GM21825 (cell line): Measurements from ENCODE around the gene FOLR2.
"Not testable (repeated sequence)": the region's sequence is repeated elsewhere in the genome, so short reads cannot be mapped to it uniquely, and the experiment has no call there.

Source experiments
- ATAC-seq: cut with Tn5 transposase; IDR thresholded peaks from one replicate; pipeline ENCODE4 v1.9.1; 2021; ENCODE audit warnings: mild to moderate bottlenecking, moderate library complexity; ENCODE audit not compliant: unreplicated experiment

FOLR2 gene

GRCh38 chr11:72204886-72205285 lies 11.7 kb upstream of the FOLR2 start:
- ATAC-seq = no peak

- not testable (repeated sequence) for ATAC-seq
Measured at GRCh38 chr11:72206794-72207193, 9.8 kb upstream of the FOLR2 start.

DNA sequence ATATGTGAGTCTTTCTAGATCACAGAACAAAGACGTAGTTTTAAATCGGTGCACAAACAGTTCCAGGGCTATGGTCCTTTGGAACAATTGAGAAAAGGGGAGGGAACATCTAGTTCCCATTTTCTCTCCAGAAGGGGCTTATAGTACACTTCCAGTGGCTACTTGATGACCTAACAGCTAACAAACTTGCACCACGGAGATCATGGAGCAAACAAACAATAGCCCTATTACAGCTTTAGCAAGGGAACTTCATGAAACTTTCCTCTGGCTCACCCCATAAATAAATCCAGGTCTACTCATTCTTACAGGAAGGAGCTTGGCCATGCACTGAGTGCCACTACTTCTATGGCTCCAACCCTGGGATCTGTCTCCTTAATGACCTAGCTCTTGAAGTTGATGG lies 8.3 kb upstream of the FOLR2 start:
- ATAC-seq = no peak

GRCh38 chr11:72209101-72209500 lies 7.5 kb upstream of the FOLR2 start:
- ATAC-seq = no peak

DNA sequence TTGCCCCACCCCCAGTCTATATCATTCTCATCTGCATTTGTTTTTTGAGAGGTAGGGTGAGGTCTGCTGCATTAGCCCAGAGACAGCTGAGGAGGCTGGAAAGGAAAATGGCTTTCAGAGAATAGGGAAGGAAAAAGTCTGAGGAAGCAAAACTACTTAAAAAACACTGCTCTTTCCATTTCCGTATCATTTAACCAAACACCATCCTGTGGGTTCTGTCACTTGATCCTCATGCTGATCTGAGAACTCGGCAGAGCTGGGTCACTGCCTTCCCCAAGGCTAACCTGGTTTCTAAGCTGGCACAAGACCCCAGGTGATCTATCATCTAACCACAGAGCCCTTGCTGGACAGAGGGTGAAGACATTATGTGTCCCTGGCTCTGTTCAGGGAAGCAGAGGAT lies 1.2 kb downstream of the FOLR2 start:
- ATAC-seq = no peak

GRCh38 chr11:72218251-72218745 lies 1.7 kb downstream of the FOLR2 start:
- ATAC-seq = no peak

DNA sequence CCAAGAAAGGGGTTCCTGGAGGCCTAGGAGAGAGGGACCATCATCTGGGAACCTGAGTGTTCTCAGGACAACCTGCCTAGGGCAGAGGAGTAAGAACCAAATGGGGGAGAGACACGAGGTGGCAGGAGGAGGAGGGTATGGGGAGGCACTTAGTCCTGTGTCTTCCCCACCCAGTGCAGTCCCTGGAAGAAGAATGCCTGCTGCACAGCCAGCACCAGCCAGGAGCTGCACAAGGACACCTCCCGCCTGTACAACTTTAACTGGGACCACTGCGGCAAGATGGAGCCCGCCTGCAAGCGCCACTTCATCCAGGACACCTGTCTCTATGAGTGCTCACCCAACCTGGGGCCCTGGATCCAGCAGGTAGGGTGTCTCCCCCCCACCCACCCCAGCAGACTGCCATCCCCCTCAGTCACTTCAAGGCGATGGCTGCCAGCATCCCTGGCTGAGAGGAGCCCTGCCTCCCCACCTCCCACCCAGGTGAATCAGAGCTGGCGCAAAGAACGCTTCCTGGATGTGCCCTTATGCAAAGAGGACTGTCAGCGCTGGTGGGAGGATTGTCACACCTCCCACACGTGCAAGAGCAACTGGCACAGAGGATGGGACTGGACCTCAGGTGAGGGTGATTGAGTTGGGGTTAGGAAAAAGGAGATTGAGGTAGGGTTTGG lies 4.2 kb downstream of the FOLR2 start:
- ATAC-seq = no peak

DNA sequence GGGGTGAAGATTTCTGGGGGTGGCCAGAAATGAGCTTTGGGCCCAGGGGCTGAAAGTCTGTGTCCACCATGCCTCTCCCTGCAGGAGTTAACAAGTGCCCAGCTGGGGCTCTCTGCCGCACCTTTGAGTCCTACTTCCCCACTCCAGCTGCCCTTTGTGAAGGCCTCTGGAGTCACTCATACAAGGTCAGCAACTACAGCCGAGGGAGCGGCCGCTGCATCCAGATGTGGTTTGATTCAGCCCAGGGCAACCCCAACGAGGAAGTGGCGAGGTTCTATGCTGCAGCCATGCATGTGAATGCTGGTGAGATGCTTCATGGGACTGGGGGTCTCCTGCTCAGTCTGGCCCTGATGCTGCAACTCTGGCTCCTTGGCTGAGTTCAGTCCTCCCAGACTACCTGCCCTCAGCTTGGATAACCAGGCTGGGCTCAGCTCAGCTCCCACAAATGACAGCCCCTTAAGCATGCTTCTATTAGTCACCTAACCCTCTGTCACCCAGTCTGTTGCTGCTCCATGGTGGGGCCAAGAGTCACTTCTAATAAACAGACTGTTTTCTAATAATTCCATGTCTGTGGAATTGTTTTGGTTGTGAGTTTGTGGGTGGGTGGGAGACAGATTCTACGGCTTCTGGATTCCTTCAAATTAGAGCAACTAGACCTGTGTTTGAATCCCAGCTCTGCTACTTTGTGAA lies 4.9 kb downstream of the FOLR2 start:
- ATAC-seq = no peak

DNA sequence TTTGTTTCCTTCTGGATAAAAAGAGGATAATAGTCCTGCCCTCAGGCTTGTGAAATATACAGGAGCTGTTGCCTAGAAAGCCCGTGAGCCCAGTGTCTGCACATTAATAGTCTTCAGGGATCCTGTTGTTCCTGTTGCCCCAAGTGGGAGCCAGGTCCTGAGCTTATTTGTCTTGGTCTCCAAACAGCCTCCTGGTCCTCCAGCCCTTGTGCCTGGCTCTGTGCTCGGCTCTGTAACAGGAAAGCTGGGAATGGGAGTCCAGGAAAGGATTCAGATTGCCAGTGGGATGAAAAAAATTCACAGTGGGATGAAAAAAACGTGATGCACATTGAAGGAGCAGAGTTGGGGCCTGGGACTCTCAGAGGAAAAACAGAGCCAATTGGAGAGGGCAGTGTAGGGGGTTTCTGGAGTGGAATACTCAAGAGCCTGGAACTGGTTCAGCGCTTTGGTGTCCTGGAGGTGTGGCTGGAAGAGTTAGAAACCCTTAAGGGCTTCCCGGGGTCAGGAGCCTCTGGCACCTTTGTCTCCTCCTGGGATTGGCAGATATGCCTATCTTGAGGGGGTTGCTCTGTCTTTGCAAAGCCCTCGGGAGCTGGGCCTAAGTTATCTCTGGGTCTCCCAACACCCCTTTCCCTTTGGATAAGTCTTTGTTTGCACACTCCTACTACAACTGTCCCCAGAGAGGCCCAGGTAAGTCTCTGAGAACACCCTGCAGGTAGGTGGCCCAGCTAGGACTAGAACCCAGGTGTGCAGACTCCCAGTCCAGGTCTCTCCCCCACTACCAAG lies 5.7 kb downstream of the FOLR2 start:
- no peak for ATAC-seq

GRCh38 chr11:72222907-72223614 lies 6.5 kb downstream of the FOLR2 start:
- peak; percentile 66 for ATAC-seq

- peak; percentile 41 for ATAC-seq
Measured at GRCh38 chr11:72223615-72224563, 7.3 kb downstream of the FOLR2 start.

GRCh38 chr11:72224564-72225410 lies 8.2 kb downstream of the FOLR2 start, which contains the start of gene INPPL1:
Gene INPPL1 (plus strand): TSS chr11:72224767. CDS start chr11:72224985, 218 bp downstream.
- ATAC-seq = no peak

- ATAC-seq = no peak
Measured at GRCh38 chr11:72225411-72225951, 8.9 kb downstream of the FOLR2 start.

DNA sequence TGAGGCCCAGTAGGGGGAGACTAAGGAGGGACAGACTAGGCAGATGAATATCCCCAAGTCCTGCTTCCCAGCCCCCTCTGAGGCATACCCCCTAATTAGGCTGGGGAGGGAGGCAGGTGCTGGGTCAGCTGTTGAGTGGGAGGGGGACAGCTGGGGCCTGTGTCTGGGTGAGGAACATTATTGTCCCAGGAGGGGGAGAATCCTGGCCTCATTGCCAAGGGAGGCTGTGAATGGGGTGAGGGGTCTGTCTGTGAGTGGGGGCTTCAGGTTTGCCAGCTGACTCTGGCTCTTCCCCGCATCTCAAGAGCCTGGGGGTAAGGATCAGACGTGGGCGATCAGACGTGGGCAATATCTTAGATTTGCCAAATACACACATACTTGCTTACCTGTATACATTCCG lies 10.1 kb downstream of the FOLR2 start:
- no peak for ATAC-seq

DNA sequence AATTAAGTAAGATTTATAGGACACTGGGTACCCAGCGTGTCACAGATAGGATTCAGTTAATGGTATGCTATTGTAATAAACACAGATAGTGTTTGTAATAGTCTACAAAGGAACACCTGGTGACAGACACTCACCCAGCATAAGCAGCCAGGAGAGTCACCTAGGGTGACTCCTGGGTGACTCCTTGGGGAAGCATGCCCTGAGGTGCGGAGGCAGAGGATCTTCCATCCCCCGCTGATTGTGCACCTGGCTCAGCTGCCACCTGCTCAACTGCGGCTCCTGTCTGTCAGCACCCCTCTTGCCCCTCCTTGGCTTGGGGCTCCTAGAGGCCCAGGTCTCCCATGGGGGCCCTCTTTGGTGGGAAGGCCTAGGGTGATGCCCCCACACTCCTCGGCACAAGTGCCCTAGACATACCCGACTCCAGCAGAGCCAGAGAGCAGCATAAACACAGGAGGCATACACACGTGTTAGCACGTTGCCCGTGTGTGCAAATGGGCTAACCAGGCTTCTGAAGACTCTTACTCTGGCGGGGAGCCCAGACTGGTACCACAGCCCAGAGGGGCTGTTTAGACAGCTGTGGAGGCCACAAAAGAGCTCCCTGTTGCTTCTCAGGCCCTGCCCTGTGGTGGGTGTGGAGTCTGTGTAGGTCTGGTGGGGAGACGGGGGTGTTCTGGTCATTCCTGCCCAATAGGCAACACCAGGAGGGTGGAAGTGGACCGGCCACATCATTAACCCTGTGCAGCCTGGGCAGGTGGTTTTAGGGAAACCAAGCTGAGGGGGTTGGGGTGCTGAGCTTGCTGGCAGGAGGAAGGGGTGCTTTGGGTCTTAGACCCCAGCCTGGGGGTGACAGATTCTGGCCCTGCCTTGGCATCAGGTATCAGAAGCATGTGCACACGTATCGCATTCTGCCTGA lies 11.0 kb downstream of the FOLR2 start:
- ATAC-seq = no peak

DNA sequence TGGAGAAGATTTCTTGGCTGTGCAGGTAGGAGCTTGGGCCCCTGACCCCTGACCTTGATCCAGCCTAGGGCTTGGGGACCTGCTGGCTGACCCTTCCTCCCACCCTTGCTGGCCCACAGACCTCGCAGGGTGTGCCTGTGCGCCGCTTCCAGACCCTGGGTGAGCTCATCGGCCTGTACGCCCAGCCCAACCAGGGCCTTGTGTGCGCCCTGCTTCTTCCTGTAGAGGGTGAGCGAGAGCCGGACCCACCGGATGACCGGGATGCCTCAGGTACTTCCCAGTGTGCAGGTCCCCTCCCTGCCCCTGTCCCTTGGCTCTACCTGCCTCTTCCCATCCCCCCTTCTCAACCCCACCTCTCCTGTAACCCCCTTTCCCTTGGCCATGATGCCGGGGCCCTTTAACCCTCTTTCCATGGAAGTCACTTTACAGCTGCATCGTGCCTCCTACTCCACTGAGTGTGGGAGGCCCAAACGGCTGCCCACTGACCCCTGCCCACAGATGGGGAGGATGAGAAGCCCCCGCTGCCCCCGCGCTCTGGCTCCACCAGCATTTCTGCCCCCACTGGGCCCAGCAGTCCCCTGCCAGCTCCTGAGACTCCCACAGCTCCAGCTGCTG lies 11.7 kb downstream of the FOLR2 start:
- ATAC-seq = no peak

DNA sequence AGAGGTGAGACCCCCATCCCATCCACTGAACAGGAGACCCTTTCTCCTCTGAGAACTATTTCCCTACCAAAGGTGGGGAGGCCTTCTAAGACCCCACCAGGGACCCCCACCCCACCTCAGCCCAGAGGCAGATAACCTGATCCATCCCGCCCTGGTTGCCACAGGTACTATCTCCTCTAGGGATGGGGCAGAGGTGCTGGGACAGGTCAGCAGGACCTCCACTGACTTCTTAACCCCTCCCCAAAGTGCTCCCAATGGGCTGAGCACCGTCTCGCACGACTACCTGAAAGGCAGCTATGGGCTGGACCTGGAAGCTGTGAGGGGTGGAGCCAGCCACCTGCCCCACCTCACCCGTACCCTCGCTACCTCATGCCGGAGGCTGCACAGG lies 12.2 kb downstream of the FOLR2 start:
- no peak for ATAC-seq
